A673 (cell line): ENCODE data around the gene FOXP2. TPM values are rescaled to one million over a fixed set of nuclear protein-coding genes. Genes with fewer than 3 reads are reported as not detected.

ENCODE experiments used
- BruUV-seq: library from RNA; stranded (reverse); fragments of 400-500 nt; replicated peaks from 2 replicates; lab custom pipeline; 2021; lab: Mats Ljungman, UMichigan
- CTCF ChIA-PET: fragments of 300-600 bp; sonication (Branson Sonifier 250); formaldehyde crosslinking; loops from one replicate; lab custom pipeline; 2022; ENCODE audit warnings: antibody characterized with exemption; lab: Charles Lee
- POLR2A ChIA-PET: fragments of 300-600 bp; sonication (Branson Sonifier 250); formaldehyde crosslinking; loops from one replicate; lab custom pipeline; 2022; ENCODE audit warnings: antibody characterized with exemption; ENCODE audit not compliant: low non-redundant PET; lab: Charles Lee
- DNase-seq: peaks from one replicate; pipeline ENCODE4 v3.0.0-alpha.2; 2015; ENCODE audit warnings: low spot score
- H3K27ac ChIP-seq: fragments of 200-600 bp; sonication (generic); 2 replicates; pipeline ENCODE4 v1.5.1; 2016; ENCODE audit warnings: mixed run types, low read depth, mild to moderate bottlenecking, mixed read lengths, antibody characterized with exemption, low read length; ENCODE audit not compliant: poor library complexity, severe bottlenecking
- H3K27me3 ChIP-seq: fragments of 200-600 bp; sonication (generic); replicated peaks from 2 replicates; pipeline ENCODE4 v1.6.1; 2017; ENCODE audit warnings: mixed run types, low read depth, mild to moderate bottlenecking, mixed read lengths, antibody characterized with exemption, low read length; ENCODE audit not compliant: insufficient read depth, poor library complexity
- H3K36me3 ChIP-seq: fragments of 200-600 bp; sonication (generic); 2 replicates; pipeline ENCODE4 v1.6.1; 2016; ENCODE audit warnings: mixed run types, mild to moderate bottlenecking, mixed read lengths, antibody characterized with exemption, low read length; ENCODE audit not compliant: insufficient read depth, poor library complexity, severe bottlenecking
- H3K4me1 ChIP-seq: fragments of 200-600 bp; sonication (generic); 2 replicates; pipeline ENCODE4 v1.6.1; 2017; ENCODE audit warnings: mixed run types, mild to moderate bottlenecking, mixed read lengths, antibody characterized with exemption, low read length; ENCODE audit not compliant: insufficient read depth, poor library complexity, severe bottlenecking
- H3K4me3 ChIP-seq: fragments of 200-600 bp; sonication (generic); 2 replicates; pipeline ENCODE4 v1.5.1; 2016; ENCODE audit warnings: low read depth, mixed run types, mild to moderate bottlenecking, mixed read lengths, low read length; ENCODE audit not compliant: poor library complexity, severe bottlenecking
- H3K9me3 ChIP-seq: fragments of 200-600 bp; sonication (generic); 2 replicates; pipeline ENCODE4 v1.6.1; 2016; ENCODE audit warnings: mixed run types, low read depth, mild to moderate bottlenecking, mixed read lengths, antibody characterized with exemption, low read length; ENCODE audit not compliant: poor library complexity, severe bottlenecking
- EZH2 ChIP-seq: fragments of 200-600 bp; sonication (generic); IDR thresholded peaks from 2 replicates; pipeline ENCODE4 v1.6.1; 2017; ENCODE audit warnings: borderline replicate concordance, low read depth, mild to moderate bottlenecking, mixed read lengths, antibody characterized with exemption, low read length; ENCODE audit not compliant: poor library complexity, severe bottlenecking
- intact Hi-C: fragments of 100-400 bp; cut with micrococcal nuclease; formaldehyde crosslinking; loops from one replicate; pipeline ENCODE4 v1.10.0; 2022; ENCODE audit not compliant: unreplicated experiment
- total RNA-seq: library from RNA; stranded (reverse); gene quantifications from 2 replicates; pipeline ENCODE4 v1.2.3, GENCODE V29; 2021
- TF ChIP-seq, protein P1 (sequence below): fragments of 300-800, 200-600 bp; sonication (generic); conservative IDR thresholded peaks from 2 replicates; pipeline ENCODE4 v1.5.1; 2017; ENCODE audit warnings: low read depth, mild to moderate bottlenecking, antibody characterized with exemption, low read length, moderate library complexity, mixed read lengths

FOXP2 gene
- total RNA-seq, 1 experiment from 2014 or later = not detected

DNA sequence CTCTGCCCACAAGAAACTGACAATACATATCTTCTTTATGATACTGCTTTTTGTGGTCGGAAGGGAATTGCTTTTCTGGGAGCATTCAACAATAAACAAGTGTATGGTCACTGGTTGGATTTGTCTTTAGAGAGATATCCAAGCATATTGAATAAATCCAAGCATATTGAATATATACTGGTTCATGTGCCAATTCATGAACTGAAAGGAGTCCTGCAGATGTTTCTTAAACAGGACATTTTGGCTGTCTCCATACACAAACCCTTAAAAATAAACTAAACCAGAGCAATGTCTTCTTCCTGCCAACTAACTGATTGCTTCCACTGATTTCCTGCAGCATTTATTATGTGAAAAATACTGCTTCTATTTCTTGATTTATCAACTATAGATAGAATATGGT lies 173.9 kb downstream of the FOXP2 start:
- no peak overlapping the region for H3K4me3 ChIP-seq
- intact Hi-C loops = no loop called here
- H3K27me3 ChIP-seq = peaks cover 29% of the 10 kb centered on the region
- no peak overlapping the region for H3K27ac ChIP-seq
- TF ChIP-seq, protein P1, sequence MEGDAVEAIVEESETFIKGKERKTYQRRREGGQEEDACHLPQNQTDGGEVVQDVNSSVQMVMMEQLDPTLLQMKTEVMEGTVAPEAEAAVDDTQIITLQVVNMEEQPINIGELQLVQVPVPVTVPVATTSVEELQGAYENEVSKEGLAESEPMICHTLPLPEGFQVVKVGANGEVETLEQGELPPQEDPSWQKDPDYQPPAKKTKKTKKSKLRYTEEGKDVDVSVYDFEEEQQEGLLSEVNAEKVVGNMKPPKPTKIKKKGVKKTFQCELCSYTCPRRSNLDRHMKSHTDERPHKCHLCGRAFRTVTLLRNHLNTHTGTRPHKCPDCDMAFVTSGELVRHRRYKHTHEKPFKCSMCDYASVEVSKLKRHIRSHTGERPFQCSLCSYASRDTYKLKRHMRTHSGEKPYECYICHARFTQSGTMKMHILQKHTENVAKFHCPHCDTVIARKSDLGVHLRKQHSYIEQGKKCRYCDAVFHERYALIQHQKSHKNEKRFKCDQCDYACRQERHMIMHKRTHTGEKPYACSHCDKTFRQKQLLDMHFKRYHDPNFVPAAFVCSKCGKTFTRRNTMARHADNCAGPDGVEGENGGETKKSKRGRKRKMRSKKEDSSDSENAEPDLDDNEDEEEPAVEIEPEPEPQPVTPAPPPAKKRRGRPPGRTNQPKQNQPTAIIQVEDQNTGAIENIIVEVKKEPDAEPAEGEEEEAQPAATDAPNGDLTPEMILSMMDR = no peak
- no peak for TF ChIP-seq EZH2
- H3K4me1 ChIP-seq = no peaks in the 10 kb centered on the region
- CTCF ChIA-PET = no interaction called here
- H3K36me3 ChIP-seq = no peaks in the 10 kb centered on the region
- BruUV-seq = no TSS peak
- no peak for DNase-seq
- no peaks in the 10 kb centered on the region for H3K9me3 ChIP-seq
- POLR2A ChIA-PET = no interaction called here

DNA sequence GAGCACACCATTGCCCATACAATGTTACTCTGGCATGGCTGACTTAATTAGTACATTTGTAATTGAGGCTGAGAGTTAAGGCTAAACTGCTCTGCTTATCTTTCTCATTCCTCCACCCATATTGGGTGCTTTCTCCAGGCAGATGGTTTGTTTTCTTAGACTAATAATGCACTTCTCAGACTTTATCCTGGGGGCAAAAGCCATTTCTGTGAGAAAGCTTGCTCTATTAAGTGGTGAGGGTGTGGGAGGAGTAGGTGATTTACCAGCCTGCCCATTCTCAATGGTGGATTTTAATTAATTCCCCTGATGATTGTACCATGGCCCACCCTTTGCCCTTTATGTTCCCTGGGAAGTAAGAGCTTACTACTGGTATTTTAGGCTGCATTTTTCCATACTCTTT lies 174.8 kb downstream of the FOXP2 start:
- CTCF ChIA-PET = no interaction called here
- no peak for TF ChIP-seq EZH2
- TF ChIP-seq, protein P1 = no peak
- no TSS peak for BruUV-seq
- H3K36me3 ChIP-seq = no peaks in the 10 kb centered on the region
- peaks cover 24% of the 10 kb centered on the region for H3K27me3 ChIP-seq
- POLR2A ChIA-PET = no interaction called here
- H3K9me3 ChIP-seq = no peaks in the 10 kb centered on the region
- DNase-seq = no peak
- H3K27ac ChIP-seq = no peak overlapping the region
- H3K4me3 ChIP-seq = no peak overlapping the region
- H3K4me1 ChIP-seq = no peaks in the 10 kb centered on the region
- intact Hi-C loops = no loop called here

DNA sequence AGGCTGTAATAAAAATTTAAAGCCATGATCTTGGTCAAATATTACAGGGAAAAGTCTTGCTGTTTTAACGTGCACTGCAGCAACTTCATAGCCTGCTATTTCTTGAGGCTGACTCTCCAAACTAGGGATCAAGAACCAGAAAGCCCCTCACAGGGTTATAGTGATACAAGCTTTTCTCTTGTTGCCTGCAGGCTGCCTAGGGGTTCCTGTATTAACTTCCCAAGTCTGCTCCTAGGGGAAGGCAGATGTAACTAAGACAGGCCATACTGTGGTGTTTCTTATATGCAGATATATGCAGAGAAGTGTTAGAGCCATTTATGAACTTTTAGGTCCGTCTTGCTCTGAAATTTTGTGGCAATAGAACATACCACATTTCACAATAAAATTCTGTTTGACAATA lies 175.7 kb downstream of the FOXP2 start:
- no peaks in the 10 kb centered on the region for H3K4me1 ChIP-seq
- no TSS peak for BruUV-seq
- no peak overlapping the region for H3K27ac ChIP-seq
- DNase-seq = no peak
- no peak overlapping the region for H3K4me3 ChIP-seq
- no peaks in the 10 kb centered on the region for H3K36me3 ChIP-seq
- POLR2A ChIA-PET = no interaction called here
- intact Hi-C loops = no loop called here
- CTCF ChIA-PET = no interaction called here
- peaks cover 30% of the 10 kb centered on the region for H3K27me3 ChIP-seq
- H3K9me3 ChIP-seq = no peaks in the 10 kb centered on the region
- TF ChIP-seq EZH2 = no peak
- TF ChIP-seq, protein P1 = no peak
